CD4-positive, alpha-beta T cell treated with Interferon alpha-2 for 1 hour (primary cell): Measurements from ENCODE around the gene GPR156.

Experiments used
- DNase-seq, 2 donors: peaks; one replicate each; pipeline ENCODE4 v3.0.0-alpha.2; 2020 to 2022

GPR156 gene

GRCh38 chr3:120192579-120192978 lies 92.4 kb downstream of the GPR156 start:
- no peak for DNase-seq

- no peak for DNase-seq
These were observed 92.9 kb downstream of the GPR156 start for GRCh38 chr3:120192159-120192558.

GRCh38 chr3:120182613-120183511 lies 102.2 kb downstream of the GPR156 start:
- no peak for DNase-seq

GRCh38 chr3:120181632-120182031 lies 103.4 kb downstream of the GPR156 start:
- DNase-seq = no peak

- no peak for DNase-seq
These were observed 104.2 kb downstream of the GPR156 start for GRCh38 chr3:120180731-120181412.

- no peak for DNase-seq
These were observed 107.2 kb downstream of the GPR156 start for GRCh38 chr3:120177707-120178306.

GRCh38 chr3:120177151-120177550 lies 107.9 kb downstream of the GPR156 start:
- no peak for DNase-seq

GRCh38 chr3:120174811-120175539 lies 110.0 kb downstream of the GPR156 start:
- DNase-seq = no peak

- no peak for DNase-seq
These were observed 111.9 kb downstream of the GPR156 start for GRCh38 chr3:120173056-120173675.

- DNase-seq = no peak
These were observed 113.0 kb downstream of the GPR156 start for GRCh38 chr3:120172070-120172469.

GRCh38 chr3:120171134-120171873 lies 113.7 kb downstream of the GPR156 start:
- no peak for DNase-seq

- DNase-seq = no peak
These were observed 114.8 kb downstream of the GPR156 start for GRCh38 chr3:120170223-120170622.

GRCh38 chr3:120169407-120169806 lies 115.6 kb downstream of the GPR156 start:
- no peak for DNase-seq

GRCh38 chr3:120168611-120169010 lies 116.4 kb downstream of the GPR156 start:
- no peak for DNase-seq

- no peak for DNase-seq
These were observed 117.0 kb downstream of the GPR156 start for GRCh38 chr3:120168038-120168437.

GRCh38 chr3:120167488-120167887 lies 117.5 kb downstream of the GPR156 start:
- DNase-seq = no peak

- no peak for DNase-seq
These were observed 121.2 kb downstream of the GPR156 start for GRCh38 chr3:120163816-120164215.

- no peak for DNase-seq
These were observed 122.0 kb downstream of the GPR156 start for GRCh38 chr3:120163026-120163425.

GRCh38 chr3:120162400-120162799 lies 122.6 kb downstream of the GPR156 start:
- DNase-seq = no peak

- DNase-seq = no peak
These were observed 123.1 kb downstream of the GPR156 start for GRCh38 chr3:120161902-120162301.

GRCh38 chr3:120160050-120160449 lies 125.0 kb downstream of the GPR156 start:
- no peak for DNase-seq

- DNase-seq = no peak
These were observed 127.3 kb downstream of the GPR156 start for GRCh38 chr3:120157681-120158080.
